ENCODE measurements around the gene MAPRE2. TPM values are rescaled to one million over a fixed set of nuclear protein-coding genes. Genes with fewer than 3 reads are reported as not detected.

The MAPRE2 gene
- total and polyA plus RNA-seq, 9 donors, result 16.2 to 59.9 (median 27.8) TPM

GRCh38 chr18:35097195-35097594, 56.0 kb downstream of the MAPRE2 start:
- Histone ChIP-seq H3K4me3 (no peak overlapping the region), H3K9me3 (no peaks in the 10 kb centered on the region), H3K27me3 (no peaks in the 10 kb centered on the region), H3K27ac (no peak overlapping the region), H3K36me3 (no peaks in the 10 kb centered on the region), H3K4me1 (ENCODE audit: insufficient read depth) (peaks cover 2% of the 10 kb centered on the region)
- 97 to 98% (median 98%) methylated on average over 5 of the region's 5 CpGs for WGBS, 3 donors
- DNase-seq, result no peak
- TF ChIP-seq EP300 (IDR thresholded peaks at IDR 0.05), result no peak
- no peak for TF ChIP-seq CTCF (IDR thresholded peaks at IDR 0.05)
- TF ChIP-seq POLR2A (IDR thresholded peaks at IDR 0.05), result no peak
- intact Hi-C loops (cut with DNase I), result no loop called here

GRCh38 chr18:35097763-35098162, 56.5 kb downstream of the MAPRE2 start:
- peaks cover 2% of the 10 kb centered on the region for H3K4me1 ChIP-seq (ENCODE audit: insufficient read depth)
- H3K36me3 ChIP-seq, result no peaks in the 10 kb centered on the region
- H3K27me3 ChIP-seq, result no peaks in the 10 kb centered on the region
- TF ChIP-seq EP300 (IDR thresholded peaks at IDR 0.05) (no peak), POLR2A (IDR thresholded peaks at IDR 0.05) (no peak), CTCF (IDR thresholded peaks at IDR 0.05) (no peak)
- H3K27ac ChIP-seq, result no peak overlapping the region
- WGBS, 3 donors, result 95 to 99% (median 96%) methylated on average over 2 of the region's 2 CpGs
- intact Hi-C loops (cut with DNase I), result no loop called here
- H3K9me3 ChIP-seq, result no peaks in the 10 kb centered on the region
- no peak overlapping the region for H3K4me3 ChIP-seq
- DNase-seq, result no peak

- Histone ChIP-seq H3K27me3 (no peaks in the 10 kb centered on the region), H3K4me3 (no peak overlapping the region), H3K9me3 (no peaks in the 10 kb centered on the region), H3K4me1 (ENCODE audit: insufficient read depth) (no peaks in the 10 kb centered on the region), H3K27ac (no peak overlapping the region), H3K36me3 (no peaks in the 10 kb centered on the region)
- no peak for DNase-seq
- TF ChIP-seq POLR2A (IDR thresholded peaks at IDR 0.05) (no peak), EP300 (IDR thresholded peaks at IDR 0.05) (no peak)
- intact Hi-C loops (cut with DNase I), result no loop called here
These were observed 58.7 kb downstream of the MAPRE2 start for GRCh38 chr18:35099911-35100310.

GRCh38 chr18:35104391-35105051, 63.3 kb downstream of the MAPRE2 start:
- intact Hi-C loops (cut with DNase I), result no loop called here
- no peak for TF ChIP-seq EP300 (IDR thresholded peaks at IDR 0.05)
- TF ChIP-seq CTCF (IDR thresholded peaks at IDR 0.05), result no peak
- TF ChIP-seq POLR2A (IDR thresholded peaks at IDR 0.05), result no peak
- H3K4me3 ChIP-seq, result no peak overlapping the region
- H3K36me3 ChIP-seq, result no peaks in the 10 kb centered on the region
- 88 to 93% (median 89%) methylated on average over 5 of the region's 5 CpGs for WGBS, 3 donors
- no peaks in the 10 kb centered on the region for H3K9me3 ChIP-seq
- no peak for DNase-seq
- no peaks in the 10 kb centered on the region for H3K27me3 ChIP-seq
- H3K27ac ChIP-seq, result no peak overlapping the region
- H3K4me1 ChIP-seq (ENCODE audit: insufficient read depth), result no peaks in the 10 kb centered on the region

GRCh38 chr18:35106013-35106844, 65.0 kb downstream of the MAPRE2 start:
- no peak for TF ChIP-seq EP300 (IDR thresholded peaks at IDR 0.05)
- TF ChIP-seq POLR2A (IDR thresholded peaks at IDR 0.05), result no peak
- TF ChIP-seq CTCF (IDR thresholded peaks at IDR 0.05), result no peak

More at GRCh38 chr18:35106013-35106844, 65.0 kb downstream of the MAPRE2 start:
- no peaks in the 10 kb centered on the region for H3K27me3 ChIP-seq
- no peak overlapping the region for H3K27ac ChIP-seq
- 79 to 85% (median 82%) methylated on average over 4 of the region's 4 CpGs for WGBS, 3 donors
- no peak for DNase-seq
- H3K36me3 ChIP-seq, result no peaks in the 10 kb centered on the region
- no peak overlapping the region for H3K4me3 ChIP-seq
- intact Hi-C loops (cut with DNase I), result no loop called here
- H3K4me1 ChIP-seq (ENCODE audit: insufficient read depth), result no peaks in the 10 kb centered on the region
- H3K9me3 ChIP-seq, result no peaks in the 10 kb centered on the region
